MM.1S (cell line): ENCODE data around the gene COL20A1.

Source experiments
- DNase-seq: peaks from one replicate; pipeline ENCODE4 v3.0.0-alpha.2; 2015
- H2AFZ ChIP-seq: fragments of 300-600 bp; sonication (generic); 2 replicates; pipeline ENCODE4 v1.6.0; 2016; ENCODE audit warnings: antibody characterized with exemption, low read length
- H3F3A ChIP-seq: fragments of 300-600 bp; sonication (generic); 2 replicates; pipeline ENCODE4 v1.6.1; 2016; ENCODE audit warnings: mild to moderate bottlenecking, antibody characterized with exemption, low read length, moderate library complexity, mixed read lengths; ENCODE audit not compliant: insufficient read depth
- H3K27ac ChIP-seq: fragments of 300-600 bp; sonication (generic); 2 replicates; pipeline ENCODE4 v1.5.1; 2016; ENCODE audit warnings: mild to moderate bottlenecking, low read length
- H3K27me3 ChIP-seq: fragments of 300-600 bp; sonication (generic); replicated peaks from 2 replicates; pipeline ENCODE4 v1.6.0; 2016; ENCODE audit warnings: low read length; ENCODE audit not compliant: insufficient read depth
- H3K36me3 ChIP-seq: fragments of 300-600 bp; sonication (generic); replicated peaks from 2 replicates; pipeline ENCODE4 v1.6.1; 2016; ENCODE audit warnings: mild to moderate bottlenecking, low read length, mixed read lengths; ENCODE audit not compliant: insufficient read depth
- H3K4me1 ChIP-seq: fragments of 300-600 bp; sonication (generic); 2 replicates; pipeline ENCODE4 v1.6.1; 2016; ENCODE audit warnings: low read length, mixed read lengths
- H3K4me2 ChIP-seq: fragments of 300-600 bp; sonication (generic); 2 replicates; pipeline ENCODE4 v1.6.0; 2016; ENCODE audit warnings: low read depth, low read length
- H3K4me3 ChIP-seq: fragments of 300-600 bp; sonication (generic); 2 replicates; pipeline ENCODE4 v1.5.1; 2016; ENCODE audit warnings: low read length, mixed read lengths
- H3K79me2 ChIP-seq: fragments of 300-600 bp; sonication (generic); 2 replicates; pipeline ENCODE4 v1.6.1; 2016; ENCODE audit warnings: mixed run types, low read length, mixed read lengths
- H3K9ac ChIP-seq: fragments of 300-600 bp; sonication (generic); 2 replicates; pipeline ENCODE4 v1.6.1; 2016; ENCODE audit warnings: low read length, mixed read lengths
- H3K9me2 ChIP-seq: fragments of 300-600 bp; sonication (generic); replicated peaks from 2 replicates; pipeline ENCODE4 v1.6.1; 2016; ENCODE audit warnings: mild to moderate bottlenecking, low read length, mixed read lengths; ENCODE audit not compliant: insufficient read depth
- H3K9me3 ChIP-seq: fragments of 300-600 bp; sonication (generic); replicated peaks from 2 replicates; pipeline ENCODE4 v1.6.1; 2016; ENCODE audit warnings: mild to moderate bottlenecking, low read length, mixed read lengths; ENCODE audit not compliant: insufficient read depth
- H4K20me1 ChIP-seq: fragments of 300-600 bp; sonication (generic); 2 replicates; pipeline ENCODE4 v1.6.1; 2016; ENCODE audit warnings: mild to moderate bottlenecking, low read length, moderate library complexity, mixed read lengths; ENCODE audit not compliant: insufficient read depth
- EZH2 ChIP-seq: fragments of 300-600 bp; sonication (generic); optimal IDR thresholded peaks from 2 replicates; pipeline ENCODE3; 2017; ENCODE audit warnings: low read depth, mild to moderate bottlenecking, antibody characterized with exemption, low read length, mixed read lengths
- EZH2phosphoT487 ChIP-seq: fragments of 300-600 bp; sonication (generic); IDR thresholded peaks from 2 replicates; pipeline ENCODE4 v1.6.1; 2018; ENCODE audit warnings: antibody characterized with exemption, low read length
- TF ChIP-seq, protein P1 (sequence below): fragments of 300-600 bp; sonication (generic); IDR thresholded peaks from 2 replicates; pipeline ENCODE4 v1.5.1; 2016; ENCODE audit warnings: antibody characterized with exemption, low read length, mixed read lengths

Gene COL20A1

DNA sequence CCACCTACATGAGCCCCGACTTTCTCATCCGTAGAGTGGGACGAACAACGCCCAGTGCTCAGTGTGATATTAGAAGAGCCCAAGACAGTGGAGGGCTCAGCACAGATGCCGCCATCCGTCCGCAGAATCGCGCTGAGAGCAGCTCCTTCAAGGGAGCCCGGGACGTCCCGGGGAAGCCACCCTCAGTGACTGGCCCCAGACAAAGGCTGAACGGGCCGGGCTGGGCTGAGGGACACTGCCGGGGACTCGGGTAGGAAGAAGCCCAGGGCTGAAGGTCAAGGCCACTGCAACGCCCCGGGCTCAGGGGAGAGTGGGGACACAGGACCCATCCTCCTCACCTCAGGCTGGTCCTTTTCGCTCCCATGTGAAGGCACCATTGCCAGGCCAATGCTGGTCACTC, 81.0 kb downstream of the COL20A1 start:
- no peak overlapping the region for H2AFZ ChIP-seq
- peaks cover 84% of the 10 kb centered on the region for H3K27me3 ChIP-seq
- H3K4me3 ChIP-seq, result no peak overlapping the region
- H4K20me1 ChIP-seq, result no peaks in the 10 kb centered on the region
- H3K9ac ChIP-seq, result no peak overlapping the region
- no peak overlapping the region for H3K27ac ChIP-seq
- DNase-seq, result no peak
- H3K4me2 ChIP-seq, result no peak overlapping the region
- no peaks in the 10 kb centered on the region for H3K36me3 ChIP-seq
- no peaks in the 10 kb centered on the region for H3K9me3 ChIP-seq
- no peaks in the 10 kb centered on the region for H3K4me1 ChIP-seq
- H3K9me2 ChIP-seq, result no peaks in the 10 kb centered on the region
- H3K79me2 ChIP-seq, result no peaks in the 10 kb centered on the region
- TF ChIP-seq, protein P1, sequence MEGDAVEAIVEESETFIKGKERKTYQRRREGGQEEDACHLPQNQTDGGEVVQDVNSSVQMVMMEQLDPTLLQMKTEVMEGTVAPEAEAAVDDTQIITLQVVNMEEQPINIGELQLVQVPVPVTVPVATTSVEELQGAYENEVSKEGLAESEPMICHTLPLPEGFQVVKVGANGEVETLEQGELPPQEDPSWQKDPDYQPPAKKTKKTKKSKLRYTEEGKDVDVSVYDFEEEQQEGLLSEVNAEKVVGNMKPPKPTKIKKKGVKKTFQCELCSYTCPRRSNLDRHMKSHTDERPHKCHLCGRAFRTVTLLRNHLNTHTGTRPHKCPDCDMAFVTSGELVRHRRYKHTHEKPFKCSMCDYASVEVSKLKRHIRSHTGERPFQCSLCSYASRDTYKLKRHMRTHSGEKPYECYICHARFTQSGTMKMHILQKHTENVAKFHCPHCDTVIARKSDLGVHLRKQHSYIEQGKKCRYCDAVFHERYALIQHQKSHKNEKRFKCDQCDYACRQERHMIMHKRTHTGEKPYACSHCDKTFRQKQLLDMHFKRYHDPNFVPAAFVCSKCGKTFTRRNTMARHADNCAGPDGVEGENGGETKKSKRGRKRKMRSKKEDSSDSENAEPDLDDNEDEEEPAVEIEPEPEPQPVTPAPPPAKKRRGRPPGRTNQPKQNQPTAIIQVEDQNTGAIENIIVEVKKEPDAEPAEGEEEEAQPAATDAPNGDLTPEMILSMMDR, result no peak
- no peak for TF ChIP-seq EZH2phosphoT487
- no peak for TF ChIP-seq EZH2
- no peaks in the 10 kb centered on the region for H3F3A ChIP-seq

DNA sequence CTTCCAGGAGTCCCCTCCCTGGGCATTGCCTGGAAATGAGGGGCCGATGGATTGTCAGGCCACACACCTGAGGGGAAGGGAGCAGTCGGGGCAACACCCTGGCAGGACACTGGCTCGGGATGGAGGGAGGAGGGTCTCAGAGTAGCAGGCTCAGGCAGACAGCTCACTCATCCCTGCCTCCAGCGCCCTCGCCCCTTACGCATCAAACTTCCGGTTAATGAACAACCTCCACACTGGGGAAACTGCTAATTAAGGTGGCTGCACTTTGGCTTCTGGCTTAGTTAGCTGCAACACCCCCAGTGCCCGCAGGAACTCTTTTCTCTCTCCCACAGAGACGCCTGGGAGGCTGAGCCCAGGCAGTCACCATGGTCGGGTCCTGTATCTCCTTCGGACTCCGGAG, 81.5 kb downstream of the COL20A1 start:
- no peaks in the 10 kb centered on the region for H3K9me2 ChIP-seq
- no peak overlapping the region for H3K4me2 ChIP-seq
- peaks cover 84% of the 10 kb centered on the region for H3K27me3 ChIP-seq

DNA sequence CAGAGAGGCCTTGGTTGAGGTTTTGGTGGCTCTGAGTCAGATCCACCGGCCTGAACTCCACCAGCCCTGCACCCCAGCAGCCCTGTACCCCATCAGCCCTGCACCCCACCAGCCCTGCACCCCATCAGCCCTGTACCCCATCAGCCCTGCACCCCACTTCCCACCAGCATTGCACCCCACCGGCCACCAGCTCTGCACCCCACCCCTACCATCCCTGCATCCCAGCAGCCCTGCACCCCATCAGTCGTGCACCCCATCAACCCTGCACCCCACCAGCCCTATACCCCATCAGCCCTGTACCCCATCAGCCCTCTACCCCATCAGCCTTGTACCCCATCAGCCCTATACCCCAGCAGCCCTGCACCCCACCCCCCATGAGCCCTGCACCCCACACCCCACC, 82.5 kb downstream of the COL20A1 start:
- Histone ChIP-seq H3K9me3 (no peaks in the 10 kb centered on the region), H3K4me1 (no peaks in the 10 kb centered on the region), H3F3A (no peaks in the 10 kb centered on the region), H3K27me3 (peaks cover 84% of the 10 kb centered on the region), H4K20me1 (no peaks in the 10 kb centered on the region), H3K9me2 (no peaks in the 10 kb centered on the region), H2AFZ (no peak overlapping the region), H3K4me2 (no peak overlapping the region), H3K9ac (no peak overlapping the region), H3K4me3 (no peak overlapping the region), H3K79me2 (no peaks in the 10 kb centered on the region), H3K36me3 (no peaks in the 10 kb centered on the region), H3K27ac (no peak overlapping the region)
- no peak for DNase-seq
- TF ChIP-seq EZH2 (no peak), EZH2phosphoT487 (no peak)
- TF ChIP-seq, protein P1, result no peak

More for the DNA sequence above, 81.5 kb downstream of the COL20A1 start:
- no peaks in the 10 kb centered on the region for H3K36me3 ChIP-seq
- no peaks in the 10 kb centered on the region for H3F3A ChIP-seq
- no peaks in the 10 kb centered on the region for H3K79me2 ChIP-seq
- no peaks in the 10 kb centered on the region for H4K20me1 ChIP-seq
- no peak overlapping the region for H3K27ac ChIP-seq
- no peak for DNase-seq
- H3K4me3 ChIP-seq, result no peak overlapping the region
- H3K9me3 ChIP-seq, result no peaks in the 10 kb centered on the region
- H3K9ac ChIP-seq, result no peak overlapping the region
- TF ChIP-seq, protein P1, result no peak
- TF ChIP-seq EZH2, result no peak
- TF ChIP-seq EZH2phosphoT487, result no peak
- H3K4me1 ChIP-seq, result no peaks in the 10 kb centered on the region
- H2AFZ ChIP-seq, result no peak overlapping the region
